GM21619 (cell line): ENCODE data around the gene LETM1.

ENCODE experiments used
- ATAC-seq: cut with Tn5 transposase; IDR thresholded peaks from one replicate; pipeline ENCODE4 v1.9.1; 2021; ENCODE audit not compliant: unreplicated experiment

LETM1 gene

GRCh38 chr4:1830234-1830633, 25.7 kb downstream of the LETM1 start:
- no peak for ATAC-seq

DNA sequence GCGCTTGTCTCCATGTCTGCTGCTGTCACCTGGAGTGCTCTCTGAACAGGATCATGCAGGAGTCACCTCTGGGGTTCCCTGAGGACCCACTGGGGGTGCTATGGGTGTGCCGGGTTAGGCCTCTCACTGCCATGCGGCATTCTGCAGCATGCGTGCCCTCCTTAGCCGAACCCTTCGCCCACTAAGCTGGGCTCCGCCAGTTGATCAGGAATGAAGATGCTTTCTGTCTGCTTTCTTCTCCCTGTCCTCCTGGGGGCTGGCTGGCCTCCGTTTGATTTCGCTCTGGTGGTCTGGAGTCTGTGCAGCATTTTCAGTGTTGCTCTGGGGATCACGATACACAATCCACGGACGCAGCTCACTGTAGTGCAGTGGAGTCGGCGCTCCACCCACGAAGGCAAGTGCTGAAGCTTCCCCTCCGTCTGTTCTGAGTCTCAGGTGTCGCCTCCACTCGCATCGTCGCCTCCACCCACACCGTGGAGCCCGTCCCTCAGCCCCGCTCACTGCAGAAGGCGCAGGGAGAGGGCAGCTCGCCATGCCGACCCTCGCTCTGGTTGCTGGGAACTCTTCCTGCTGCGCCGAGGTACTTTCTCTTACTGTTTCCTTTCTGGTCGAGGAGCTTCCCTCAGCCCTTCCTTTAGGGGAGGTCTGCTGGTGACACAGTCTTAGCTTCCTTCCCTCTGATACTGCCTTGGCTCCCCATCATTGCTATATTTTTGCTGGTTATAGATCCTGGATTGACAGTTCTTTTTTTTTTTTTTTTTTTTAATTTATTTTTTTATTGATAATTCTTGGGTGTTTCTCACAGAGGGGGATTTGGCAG, 29.2 kb downstream of the LETM1 start:
- no peak for ATAC-seq

GRCh38 chr4:1825326-1825725, 30.6 kb downstream of the LETM1 start:
- ATAC-seq: no peak

GRCh38 chr4:1824746-1825145, 31.2 kb downstream of the LETM1 start:
- no peak for ATAC-seq

DNA sequence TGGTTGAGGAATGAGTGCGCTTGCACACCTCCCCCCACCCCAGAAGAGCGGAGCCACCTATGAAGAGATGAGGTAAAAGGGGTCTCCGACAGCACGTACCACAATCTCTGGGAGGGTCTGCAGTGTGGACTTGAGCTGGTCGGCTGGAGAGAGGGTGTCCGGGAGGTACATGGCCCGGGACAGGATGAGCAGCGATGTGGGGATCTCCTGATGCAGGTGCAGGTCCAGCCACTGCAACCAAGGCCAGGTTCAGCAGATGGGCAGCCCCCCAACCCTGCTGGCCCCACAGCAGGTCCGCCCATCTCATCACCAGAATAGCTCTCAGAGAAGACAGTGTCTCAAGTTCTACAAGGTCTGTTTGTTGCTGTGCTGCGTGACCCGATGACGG, 32.4 kb downstream of the LETM1 start:
- ATAC-seq: no peak

DNA sequence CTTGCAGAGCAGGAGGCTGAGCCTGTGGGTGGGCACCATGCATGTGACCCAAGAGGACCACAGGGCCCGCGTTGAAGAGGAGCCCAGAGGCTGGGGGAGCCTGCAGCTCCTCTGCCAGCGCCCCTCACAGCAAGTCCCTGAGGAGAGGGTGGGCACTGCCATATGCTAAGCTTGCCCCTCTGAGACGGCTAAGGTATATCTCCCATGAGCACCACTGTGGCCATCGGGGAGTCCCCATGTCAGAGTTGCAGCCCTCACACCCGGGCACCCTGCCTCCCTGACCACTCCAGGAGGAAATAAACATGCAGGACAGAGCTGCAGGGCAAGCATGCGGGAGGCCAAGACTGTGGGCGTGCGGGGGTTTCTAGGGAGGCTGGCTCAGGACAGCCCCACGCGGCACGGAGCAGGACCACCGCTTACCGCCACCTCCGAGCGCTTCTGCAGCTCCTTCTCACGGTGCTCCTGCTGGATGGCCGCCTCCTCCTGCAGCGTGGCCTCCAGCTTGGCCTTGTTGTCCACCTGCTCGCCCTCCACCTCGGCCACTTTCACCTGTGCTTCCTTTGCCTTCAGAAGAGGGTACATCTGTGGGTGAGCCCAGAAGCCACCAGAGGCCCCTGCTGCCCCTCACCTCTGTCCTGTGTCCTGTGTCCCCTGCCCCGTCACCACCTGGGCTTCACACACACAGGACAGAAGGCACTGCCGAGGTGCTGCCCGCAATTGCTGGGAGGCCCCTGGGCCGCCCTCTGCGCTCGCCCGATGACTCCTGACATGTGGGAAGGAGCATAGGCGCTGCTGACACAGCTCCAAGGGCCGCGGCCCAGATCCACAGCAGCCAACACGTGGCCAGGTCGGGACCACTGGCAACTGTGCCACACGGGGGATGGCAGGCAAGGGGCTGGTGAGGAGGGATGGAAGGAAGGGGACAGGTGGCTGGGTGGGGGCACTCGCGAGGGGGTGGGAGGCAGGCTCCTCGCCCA, 33.1 kb downstream of the LETM1 start:
- no peak for ATAC-seq

DNA sequence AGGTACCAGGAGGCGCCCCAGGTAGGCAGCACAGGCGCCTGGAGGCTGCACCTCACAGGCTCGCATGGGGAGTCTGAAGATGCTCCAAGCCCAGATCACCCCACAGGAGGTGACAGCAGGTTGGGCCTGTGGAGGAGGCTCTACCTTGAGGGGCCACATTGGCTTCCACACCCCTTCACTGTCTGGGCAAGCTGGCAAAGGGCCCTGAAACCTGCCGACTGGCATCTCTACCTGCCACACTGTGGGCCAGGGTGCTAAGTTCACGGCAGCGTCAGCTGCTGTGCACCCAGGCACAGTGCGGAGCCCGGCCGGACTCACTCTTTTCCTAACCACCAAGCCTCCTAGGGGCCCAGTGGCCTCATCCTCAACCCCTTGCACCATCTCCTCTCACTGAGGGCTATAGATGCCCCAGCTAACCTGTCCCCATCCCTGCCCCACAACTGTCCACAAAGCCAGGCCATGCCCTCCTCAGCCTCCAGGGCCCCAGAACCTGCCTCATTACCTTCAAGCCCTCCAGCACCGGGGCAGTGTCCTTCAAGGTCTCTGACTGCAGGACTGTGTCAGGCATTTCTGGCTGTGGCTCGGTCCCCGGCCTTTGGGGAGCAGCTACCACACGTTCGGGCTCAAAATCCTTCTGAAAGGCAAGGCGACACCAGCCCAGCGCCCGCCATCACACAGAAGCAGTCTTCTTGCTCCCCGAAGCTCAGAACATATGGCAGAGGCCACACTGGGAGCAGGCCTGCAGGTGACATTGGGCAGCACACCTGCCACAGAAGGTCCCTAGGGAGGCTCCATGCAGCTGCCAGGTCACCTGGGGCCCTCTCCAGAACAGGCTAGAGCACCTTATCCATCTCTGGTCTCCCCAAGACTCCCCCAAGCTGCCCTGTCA, 34.0 kb downstream of the LETM1 start:
- ATAC-seq: no peak

GRCh38 chr4:1819816-1820215, 36.1 kb downstream of the LETM1 start:
- no peak for ATAC-seq

- no peak for ATAC-seq
Observed at GRCh38 chr4:1819284-1819683, 36.7 kb downstream of the LETM1 start.

GRCh38 chr4:1815997-1816860, 39.7 kb downstream of the LETM1 start:
- no peak for ATAC-seq

- no peak for ATAC-seq
Observed at GRCh38 chr4:1815096-1815996, 40.6 kb downstream of the LETM1 start.

GRCh38 chr4:1814453-1814852, 41.5 kb downstream of the LETM1 start:
- no peak for ATAC-seq

GRCh38 chr4:1813915-1814314, 42.0 kb downstream of the LETM1 start:
- no peak for ATAC-seq

- ATAC-seq: no peak
Observed at GRCh38 chr4:1813231-1813630, 42.7 kb downstream of the LETM1 start.

GRCh38 chr4:1812720-1813119, 43.2 kb downstream of the LETM1 start:
- no peak for ATAC-seq

DNA sequence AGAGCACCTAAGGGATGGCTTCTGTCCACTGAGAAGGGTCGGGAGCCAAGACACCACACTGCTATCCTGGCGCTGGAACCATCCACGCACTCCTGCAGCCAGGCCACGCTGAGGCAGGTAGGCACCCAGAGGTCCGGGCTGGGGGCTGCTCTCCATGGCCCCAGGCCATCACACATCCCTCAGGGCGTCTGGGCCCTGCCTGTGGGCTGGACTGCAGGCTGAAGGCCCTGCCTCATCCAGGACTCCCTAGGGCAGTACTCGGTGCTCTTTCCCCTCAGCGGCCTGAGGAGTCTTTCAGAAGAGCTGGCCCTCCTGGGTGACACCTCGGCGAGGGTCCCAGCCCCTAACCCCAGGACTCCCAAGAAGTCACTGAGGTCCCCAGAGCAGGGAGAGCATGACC, 45.2 kb downstream of the LETM1 start:
- no peak for ATAC-seq

DNA sequence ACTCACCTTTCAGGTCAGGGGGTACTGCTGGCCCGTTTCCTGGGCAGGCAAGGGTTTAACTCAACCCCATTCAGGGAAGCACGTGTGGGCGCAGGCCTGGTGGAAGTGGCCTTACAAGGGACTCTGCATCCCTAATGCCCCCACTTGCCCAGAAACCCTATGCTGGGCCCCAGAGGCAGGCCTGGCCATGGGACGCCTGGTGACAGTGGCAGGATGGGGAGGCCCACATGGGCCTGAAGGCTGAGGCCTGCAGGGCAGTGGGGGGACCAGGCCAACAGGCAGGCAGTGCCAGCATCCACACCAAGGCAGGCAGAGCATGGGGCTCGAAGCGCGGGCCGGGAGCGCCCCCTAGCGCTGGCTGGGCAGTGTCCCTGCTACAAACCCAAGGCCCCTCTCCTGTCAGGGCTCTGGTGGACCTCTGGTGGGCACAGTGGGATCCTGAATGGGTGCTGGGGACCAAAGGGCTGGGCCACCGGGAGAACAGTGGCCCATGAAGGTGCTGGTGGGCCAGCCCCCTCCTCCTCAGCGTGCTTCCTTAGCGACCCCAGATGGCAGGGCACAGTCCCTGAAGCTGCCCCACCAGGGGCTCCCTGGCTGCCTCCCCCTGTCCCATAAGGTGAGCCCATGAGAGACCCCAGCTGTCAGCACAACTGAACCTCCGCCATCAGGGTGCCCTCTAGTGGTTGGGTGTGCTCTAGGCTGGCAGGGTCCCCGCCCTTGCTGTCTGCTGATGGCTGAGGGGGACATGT, 46.0 kb downstream of the LETM1 start:
- ATAC-seq: no peak
